ENCODE results near the gene AOPEP. TPM values are rescaled to one million over a fixed set of nuclear protein-coding genes. Genes with fewer than 3 reads are reported as not detected.

The AOPEP gene
- total RNA-seq, 1 experiment from 2014 or later: 14.4 TPM

- Mint-ChIP-seq H3K9me3 (no peaks in the 10 kb centered on the region), H3K27ac (peak overlapping the region; percentile 34; the same call in 1 of the 2 replicates), H3K4me1 (peaks cover 8% of the 10 kb centered on the region; the same call in 1 of the 2 replicates), H3K27me3 (ENCODE audit: low read depth) (no peaks in the 10 kb centered on the region), H3K36me3 (peaks cover 2% of the 10 kb centered on the region; the same call in 1 of the 2 replicates), H3K4me3 (no peak overlapping the region)
- ChIA-PET CTCF (interaction anchor here (1.6 kb wide), 1 partner anchor 399 kb away, joined by 3 read pairs; no protein-coding TSS in a partner anchor), POLR2A (no interaction called here)
- ATAC-seq (no peak), DNase-seq (ENCODE audit: low spot score) (no peak)
- TF ChIP-seq ZNF232 (CRISPR knock-in tag; IDR thresholded peaks at IDR 0.05) (no peak), ZNF263 (CRISPR knock-in tag; IDR thresholded peaks at IDR 0.05; ENCODE audit: low read depth) (no peak), ZBTB43 (CRISPR knock-in tag; IDR thresholded peaks at IDR 0.05) (no peak), SP1 (CRISPR knock-in tag; conservative IDR thresholded peaks at IDR 0.05) (no peak), FOXP1 (CRISPR knock-in tag; IDR thresholded peaks at IDR 0.05; ENCODE audit: borderline replicate concordance) (no peak), RORB (CRISPR knock-in tag; IDR thresholded peaks at IDR 0.05) (no peak), TEAD1 (CRISPR knock-in tag; IDR thresholded peaks at IDR 0.05) (no peak), ESRRA (CRISPR knock-in tag; IDR thresholded peaks at IDR 0.05; ENCODE audit: borderline replicate concordance) (no peak), USF1 (CRISPR knock-in tag; IDR thresholded peaks at IDR 0.05) (no peak)
- TF ChIP-seq, protein P1, sequence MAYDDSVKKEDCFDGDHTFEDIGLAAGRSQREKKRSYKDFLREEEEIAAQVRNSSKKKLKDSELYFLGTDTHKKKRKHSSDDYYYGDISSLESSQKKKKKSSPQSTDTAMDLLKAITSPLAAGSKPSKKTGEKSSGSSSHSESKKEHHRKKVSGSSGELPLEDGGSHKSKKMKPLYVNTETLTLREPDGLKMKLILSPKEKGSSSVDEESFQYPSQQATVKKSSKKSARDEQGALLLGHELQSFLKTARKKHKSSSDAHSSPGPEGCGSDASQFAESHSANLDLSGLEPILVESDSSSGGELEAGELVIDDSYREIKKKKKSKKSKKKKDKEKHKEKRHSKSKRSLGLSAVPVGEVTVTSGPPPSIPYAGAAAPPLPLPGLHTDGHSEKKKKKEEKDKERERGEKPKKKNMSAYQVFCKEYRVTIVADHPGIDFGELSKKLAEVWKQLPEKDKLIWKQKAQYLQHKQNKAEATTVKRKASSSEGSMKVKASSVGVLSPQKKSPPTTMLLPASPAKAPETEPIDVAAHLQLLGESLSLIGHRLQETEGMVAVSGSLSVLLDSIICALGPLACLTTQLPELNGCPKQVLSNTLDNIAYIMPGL (CRISPR knock-in tag; IDR thresholded peaks at IDR 0.05): no peak
These were observed 42.3 kb downstream of the AOPEP start for GRCh38 chr9:94768766-94769165.

GRCh38 chr9:94770334-94770733, 43.8 kb downstream of the AOPEP start:
- Mint-ChIP-seq H3K9me3 (no peaks in the 10 kb centered on the region), H3K27ac (no peak overlapping the region), H3K4me1 (peaks cover 8% of the 10 kb centered on the region; the same call in 1 of the 2 replicates), H3K36me3 (peaks cover 2% of the 10 kb centered on the region; the same call in 1 of the 2 replicates), H3K4me3 (no peak overlapping the region), H3K27me3 (ENCODE audit: low read depth) (no peaks in the 10 kb centered on the region)
- DNase-seq (ENCODE audit: low spot score) (no peak), ATAC-seq (no peak)
- no peak for TF ChIP-seq ARID4B (CRISPR knock-in tag; IDR thresholded peaks at IDR 0.05; ENCODE audit: borderline replicate concordance)
- TF ChIP-seq ZSCAN18 (CRISPR knock-in tag; IDR thresholded peaks at IDR 0.05): no peak
- no peak for TF ChIP-seq GRHL2 (CRISPR knock-in tag; IDR thresholded peaks at IDR 0.05; ENCODE audit: insufficient replicate concordance, severe bottlenecking)
- no peak for TF ChIP-seq PRRX2 (CRISPR knock-in tag; IDR thresholded peaks at IDR 0.05)
- no peak for TF ChIP-seq ETV6 (CRISPR knock-in tag; IDR thresholded peaks at IDR 0.05)
- TF ChIP-seq, protein P2, sequence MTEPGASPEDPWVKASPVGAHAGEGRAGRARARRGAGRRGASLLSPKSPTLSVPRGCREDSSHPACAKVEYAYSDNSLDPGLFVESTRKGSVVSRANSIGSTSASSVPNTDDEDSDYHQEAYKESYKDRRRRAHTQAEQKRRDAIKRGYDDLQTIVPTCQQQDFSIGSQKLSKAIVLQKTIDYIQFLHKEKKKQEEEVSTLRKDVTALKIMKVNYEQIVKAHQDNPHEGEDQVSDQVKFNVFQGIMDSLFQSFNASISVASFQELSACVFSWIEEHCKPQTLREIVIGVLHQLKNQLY (CRISPR knock-in tag; IDR thresholded peaks at IDR 0.05): no peak
- no peak for TF ChIP-seq FOXK1 (CRISPR knock-in tag; IDR thresholded peaks at IDR 0.05)
- TF ChIP-seq, protein P3, sequence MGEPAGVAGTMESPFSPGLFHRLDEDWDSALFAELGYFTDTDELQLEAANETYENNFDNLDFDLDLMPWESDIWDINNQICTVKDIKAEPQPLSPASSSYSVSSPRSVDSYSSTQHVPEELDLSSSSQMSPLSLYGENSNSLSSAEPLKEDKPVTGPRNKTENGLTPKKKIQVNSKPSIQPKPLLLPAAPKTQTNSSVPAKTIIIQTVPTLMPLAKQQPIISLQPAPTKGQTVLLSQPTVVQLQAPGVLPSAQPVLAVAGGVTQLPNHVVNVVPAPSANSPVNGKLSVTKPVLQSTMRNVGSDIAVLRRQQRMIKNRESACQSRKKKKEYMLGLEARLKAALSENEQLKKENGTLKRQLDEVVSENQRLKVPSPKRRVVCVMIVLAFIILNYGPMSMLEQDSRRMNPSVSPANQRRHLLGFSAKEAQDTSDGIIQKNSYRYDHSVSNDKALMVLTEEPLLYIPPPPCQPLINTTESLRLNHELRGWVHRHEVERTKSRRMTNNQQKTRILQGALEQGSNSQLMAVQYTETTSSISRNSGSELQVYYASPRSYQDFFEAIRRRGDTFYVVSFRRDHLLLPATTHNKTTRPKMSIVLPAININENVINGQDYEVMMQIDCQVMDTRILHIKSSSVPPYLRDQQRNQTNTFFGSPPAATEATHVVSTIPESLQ (CRISPR knock-in tag; IDR thresholded peaks at IDR 0.05): no peak
- TF ChIP-seq, protein P1 (CRISPR knock-in tag; IDR thresholded peaks at IDR 0.05): no peak
- TF ChIP-seq, protein P4, sequence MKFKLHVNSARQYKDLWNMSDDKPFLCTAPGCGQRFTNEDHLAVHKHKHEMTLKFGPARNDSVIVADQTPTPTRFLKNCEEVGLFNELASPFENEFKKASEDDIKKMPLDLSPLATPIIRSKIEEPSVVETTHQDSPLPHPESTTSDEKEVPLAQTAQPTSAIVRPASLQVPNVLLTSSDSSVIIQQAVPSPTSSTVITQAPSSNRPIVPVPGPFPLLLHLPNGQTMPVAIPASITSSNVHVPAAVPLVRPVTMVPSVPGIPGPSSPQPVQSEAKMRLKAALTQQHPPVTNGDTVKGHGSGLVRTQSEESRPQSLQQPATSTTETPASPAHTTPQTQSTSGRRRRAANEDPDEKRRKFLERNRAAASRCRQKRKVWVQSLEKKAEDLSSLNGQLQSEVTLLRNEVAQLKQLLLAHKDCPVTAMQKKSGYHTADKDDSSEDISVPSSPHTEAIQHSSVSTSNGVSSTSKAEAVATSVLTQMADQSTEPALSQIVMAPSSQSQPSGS (CRISPR knock-in tag; IDR thresholded peaks at IDR 0.05; ENCODE audit: borderline replicate concordance, low read depth): no peak
- POLR2A ChIA-PET: no interaction called here
- CTCF ChIA-PET: interaction anchor here (1.6 kb wide), 2 partner anchors 147 to 398 kb away, joined by 3 to 5 read pairs; no protein-coding TSS in a partner anchor

Data from WTC11 (cell line).